ENCODE results near the gene PAPSS1.
"Not testable (repeated sequence)": the region's sequence is repeated elsewhere in the genome, so short reads cannot be mapped to it uniquely, and the experiment has no call there.

Gene PAPSS1

DNA sequence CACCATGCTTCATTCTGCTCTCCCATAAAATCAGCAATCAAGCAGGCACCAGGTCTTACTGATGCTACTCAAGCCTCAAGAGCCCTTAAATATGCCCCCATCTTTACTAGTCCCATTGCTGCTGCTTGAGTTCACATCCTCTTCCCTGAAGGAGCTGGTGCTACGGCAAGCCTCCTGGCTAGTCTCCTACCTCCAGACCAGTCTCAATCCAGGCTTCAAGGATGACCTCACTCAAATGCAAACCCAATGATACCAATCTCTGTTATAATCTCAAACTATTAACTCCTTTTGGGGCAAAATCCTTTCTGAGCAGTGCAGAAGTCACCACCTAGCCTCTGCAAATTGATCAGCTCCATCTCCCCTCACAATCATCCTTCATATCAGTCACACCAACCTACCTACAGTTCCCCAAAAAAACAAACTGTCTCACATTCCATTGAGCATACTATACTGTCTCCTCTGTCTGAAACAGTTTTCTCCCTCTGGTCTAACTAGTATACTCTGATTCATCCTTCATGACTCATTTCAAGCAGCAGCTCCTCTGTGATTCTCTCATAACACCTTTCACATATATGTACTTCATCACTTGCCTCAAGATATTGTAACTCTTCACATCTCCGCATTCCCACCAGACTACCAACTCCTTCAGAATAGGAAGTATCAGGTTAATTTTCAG, 30.0 kb downstream of the PAPSS1 start:
- no peak for DNase-seq (ENCODE audit: low spot score)

DNA sequence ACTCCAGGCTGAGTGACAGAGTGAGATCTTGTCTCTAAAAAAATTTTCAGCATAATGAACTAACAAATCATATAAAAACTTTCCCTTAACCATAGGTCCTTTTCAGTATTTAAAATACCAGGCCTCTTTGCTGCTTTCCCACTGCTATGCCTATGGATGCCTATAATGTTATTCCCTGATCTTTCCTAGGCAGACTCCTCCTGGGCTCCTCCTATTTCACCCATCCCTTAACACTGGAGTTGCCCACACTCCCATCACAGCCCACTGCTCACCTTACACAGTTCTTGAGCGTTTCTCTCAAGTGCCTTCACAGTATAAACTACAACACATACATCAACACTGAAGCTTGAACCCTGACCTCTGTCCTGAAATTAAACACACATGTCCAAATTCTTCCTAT, 31.6 kb downstream of the PAPSS1 start:
- no peak for DNase-seq (ENCODE audit: low spot score)

DNA sequence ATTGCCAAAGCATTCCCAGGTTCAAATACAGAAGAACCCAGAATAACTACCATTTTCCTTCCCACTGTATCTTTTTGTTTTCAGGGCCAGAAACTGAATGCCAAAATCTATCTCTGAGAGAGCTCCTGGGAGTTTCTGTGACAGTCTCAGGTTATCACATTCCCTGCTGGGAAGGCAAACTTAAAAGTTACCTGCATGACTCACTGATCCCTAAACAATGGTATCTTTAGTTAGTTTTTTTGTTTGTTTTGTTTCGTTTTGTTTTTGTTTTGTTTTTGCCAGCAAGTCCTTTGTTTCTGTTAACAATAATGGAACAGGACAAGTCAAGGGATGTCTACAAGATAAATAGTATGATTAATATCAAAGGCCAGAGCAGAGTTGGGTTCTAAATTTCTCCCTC, 34.3 kb downstream of the PAPSS1 start:
- no peak for DNase-seq (ENCODE audit: low spot score)

DNA sequence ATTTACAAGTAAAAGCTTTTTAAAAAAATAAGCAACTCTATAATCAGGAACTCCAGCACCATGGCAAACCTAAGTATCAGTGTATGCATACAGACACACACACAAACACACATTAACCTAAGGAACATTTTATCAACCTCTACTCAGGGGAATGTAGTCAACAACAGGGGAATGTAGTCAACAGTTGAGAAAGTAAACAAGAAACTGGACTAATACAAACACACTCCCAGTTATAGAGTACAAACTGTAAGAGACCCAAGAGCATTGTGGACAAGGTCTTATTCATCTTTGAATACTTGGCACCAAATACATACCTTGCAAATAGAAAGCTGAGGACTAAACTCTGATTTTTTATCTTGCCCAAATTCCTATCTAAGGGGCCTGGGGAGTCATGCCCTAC, 36.2 kb downstream of the PAPSS1 start:
- no peak for DNase-seq (ENCODE audit: low spot score)

DNA sequence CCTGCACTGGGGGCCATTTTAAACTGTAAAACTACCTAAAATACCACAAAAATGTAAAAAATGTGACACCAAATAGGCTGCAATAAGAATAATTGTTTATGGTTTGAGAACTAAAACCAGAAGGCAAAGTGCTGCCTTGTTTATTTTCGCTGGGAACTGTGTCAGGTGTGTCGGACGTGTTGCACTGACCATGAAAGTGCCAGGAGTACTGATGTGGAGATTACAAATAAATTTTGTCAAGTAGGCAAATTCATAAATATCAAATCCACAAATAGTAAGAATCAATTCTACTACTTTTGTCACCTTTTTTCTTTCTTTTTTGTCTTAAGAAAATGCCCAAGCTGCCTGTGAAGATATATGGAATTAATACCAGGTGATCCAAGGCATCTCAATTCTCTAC, 37.7 kb downstream of the PAPSS1 start:
- DNase-seq (ENCODE audit: low spot score): no peak

DNA sequence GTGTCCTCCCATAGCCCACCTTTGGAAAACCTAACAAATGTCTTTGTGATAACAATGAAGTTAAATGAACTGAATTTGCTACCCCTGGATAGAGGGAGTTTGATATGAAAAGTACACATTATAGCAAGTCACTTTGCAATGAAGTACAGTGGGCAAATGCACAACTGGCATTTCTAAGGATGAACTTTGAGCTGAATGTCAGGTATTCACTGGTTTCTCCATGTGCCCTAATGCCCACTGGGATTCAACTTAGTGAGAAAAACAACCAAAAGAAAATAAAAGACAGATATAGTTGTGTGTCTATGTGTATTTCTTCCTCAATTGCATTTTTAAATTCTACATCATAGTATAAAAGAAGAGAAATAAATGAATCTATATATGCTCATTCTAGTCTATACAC, 51.0 kb downstream of the PAPSS1 start:
- no peak for DNase-seq (ENCODE audit: low spot score)

DNA sequence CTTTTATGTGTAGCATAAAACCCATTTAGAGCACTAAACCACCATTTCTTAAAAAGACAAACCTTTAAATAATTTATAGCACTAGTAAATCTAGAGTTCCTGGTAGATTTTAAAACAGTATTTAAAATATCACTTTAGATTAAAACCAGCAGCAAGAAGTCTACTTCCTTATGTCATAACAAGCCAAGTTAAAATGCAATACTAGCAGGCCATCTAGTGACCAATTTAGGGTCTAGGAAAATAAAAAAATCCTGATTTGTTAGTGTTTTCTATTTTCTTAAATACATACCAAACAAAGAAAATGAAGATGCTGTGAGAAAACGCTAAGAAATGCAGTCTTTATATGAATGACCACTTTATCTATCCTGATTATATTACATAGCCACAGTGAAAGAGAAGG, 53.9 kb downstream of the PAPSS1 start:
- peak; percentile 31 for DNase-seq (ENCODE audit: low spot score)

DNA sequence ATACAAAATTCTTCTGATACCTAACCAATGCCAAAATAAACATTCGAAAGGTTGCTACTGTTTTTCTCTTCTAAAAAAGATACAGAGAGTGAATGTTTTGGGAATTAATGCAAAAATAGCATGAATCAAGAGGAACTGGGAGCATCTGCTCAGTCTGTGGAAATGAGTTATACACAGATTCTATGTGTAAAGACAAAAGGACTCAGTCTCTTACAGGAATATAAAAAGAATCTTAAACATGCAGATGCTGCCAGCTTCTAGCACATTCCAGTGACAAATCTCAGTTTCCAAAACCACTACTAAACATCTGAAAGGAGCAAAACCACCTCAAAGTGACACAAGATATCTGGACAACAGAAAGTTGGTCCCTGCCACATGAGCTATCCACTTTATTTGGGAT, 55.0 kb downstream of the PAPSS1 start:
- no peak for DNase-seq (ENCODE audit: low spot score)

DNA sequence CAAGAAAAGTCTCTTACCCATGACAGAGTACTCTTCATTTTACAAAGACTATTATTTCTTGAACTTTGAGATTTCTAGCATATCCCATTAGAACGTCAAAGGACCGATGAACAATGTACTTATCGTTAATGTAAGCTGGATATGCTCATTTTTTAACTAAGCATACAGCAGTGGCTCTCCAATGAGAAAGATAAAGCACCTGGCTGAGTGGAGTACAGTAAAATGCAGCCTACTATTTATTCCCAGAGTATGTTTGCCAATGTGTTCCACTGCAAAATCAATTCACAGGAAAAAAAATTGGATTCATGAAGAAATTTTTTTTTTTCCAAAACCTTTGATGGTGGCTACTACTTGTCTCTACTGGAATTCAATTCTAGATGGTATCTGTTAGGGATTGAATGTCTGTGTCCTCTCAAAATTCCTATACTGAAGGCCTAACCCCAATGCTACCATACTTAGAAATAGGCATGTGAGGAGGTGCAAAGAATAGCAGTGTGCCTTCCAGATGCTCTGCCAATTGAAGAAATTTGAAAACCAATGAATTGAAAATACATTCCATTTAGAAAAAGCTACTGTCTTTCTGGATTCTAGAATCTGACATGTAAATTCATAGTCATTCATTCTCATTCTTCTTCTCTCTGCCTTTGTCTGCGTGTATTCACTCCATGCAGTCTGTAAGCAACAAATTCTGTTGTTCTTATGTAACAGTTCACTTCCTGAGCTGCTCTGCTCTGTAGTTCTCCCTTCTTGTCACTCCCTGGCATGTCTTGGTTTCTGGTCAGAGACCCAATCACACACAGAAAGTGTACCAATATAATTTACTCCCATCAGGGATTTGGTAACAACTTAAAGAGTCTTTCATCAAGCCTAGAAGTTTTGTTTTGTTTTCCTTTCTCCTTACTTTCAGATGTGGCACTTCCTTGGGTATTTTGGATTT, 61.4 kb downstream of the PAPSS1 start:
- DNase-seq (ENCODE audit: low spot score): no peak

DNA sequence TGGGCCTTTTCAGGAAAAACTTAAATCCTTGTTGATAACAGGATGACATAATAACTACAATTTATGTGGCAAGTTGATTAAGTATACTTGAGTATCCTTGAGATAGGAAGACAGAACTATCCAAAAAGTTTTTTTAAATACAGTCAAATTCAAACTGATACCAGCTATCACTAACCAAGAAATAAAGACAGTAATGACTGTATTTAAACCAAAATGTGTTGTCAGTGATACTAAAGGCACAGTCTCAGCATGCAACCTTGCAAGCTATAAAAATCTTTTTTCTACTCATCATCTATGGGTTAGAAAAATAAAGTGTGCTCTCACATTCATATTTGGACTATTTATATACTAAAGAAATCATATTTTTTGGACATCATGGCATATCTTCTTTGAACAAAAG, 64.7 kb downstream of the PAPSS1 start:
- no peak for DNase-seq (ENCODE audit: low spot score)

DNA sequence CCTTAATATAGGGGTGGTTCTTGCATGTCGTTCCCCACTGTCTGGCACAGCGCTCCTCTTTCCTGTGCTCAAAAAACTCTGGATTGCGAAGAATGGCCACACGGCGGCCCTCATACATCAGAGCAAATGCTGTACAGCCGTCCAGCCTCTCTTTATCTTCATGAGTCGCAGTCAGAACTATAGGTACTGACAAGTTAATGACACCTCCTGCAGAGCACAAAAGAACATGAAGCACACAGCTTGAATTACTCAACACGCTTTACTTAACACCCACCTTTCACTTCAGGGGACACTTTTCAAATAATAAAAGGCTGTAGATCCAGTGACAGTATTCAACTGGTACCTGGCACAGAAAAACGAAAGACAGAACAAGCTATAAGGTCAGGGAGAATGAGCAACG, 65.3 kb downstream of the PAPSS1 start:
- no peak for DNase-seq (ENCODE audit: low spot score)

DNA sequence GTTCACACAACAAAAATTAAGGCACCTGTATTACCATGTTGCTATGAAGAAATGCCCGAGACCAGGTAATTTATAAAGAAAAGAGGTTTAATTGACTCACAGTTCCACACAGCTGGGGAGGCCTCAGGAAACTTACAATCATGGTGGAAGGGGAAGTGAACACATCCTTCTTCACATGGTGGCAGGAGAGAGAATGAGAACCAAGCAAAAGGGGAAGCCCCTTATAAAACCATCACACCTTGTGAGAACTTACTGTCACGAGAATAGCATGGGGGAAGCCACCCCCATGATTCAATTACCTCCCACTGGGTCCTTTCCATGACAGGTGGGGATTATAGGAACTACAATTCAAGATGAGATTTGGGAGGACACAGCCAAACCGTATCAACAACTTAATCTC, 68.6 kb downstream of the PAPSS1 start:
- not testable (repeated sequence) for DNase-seq (ENCODE audit: low spot score)

DNA sequence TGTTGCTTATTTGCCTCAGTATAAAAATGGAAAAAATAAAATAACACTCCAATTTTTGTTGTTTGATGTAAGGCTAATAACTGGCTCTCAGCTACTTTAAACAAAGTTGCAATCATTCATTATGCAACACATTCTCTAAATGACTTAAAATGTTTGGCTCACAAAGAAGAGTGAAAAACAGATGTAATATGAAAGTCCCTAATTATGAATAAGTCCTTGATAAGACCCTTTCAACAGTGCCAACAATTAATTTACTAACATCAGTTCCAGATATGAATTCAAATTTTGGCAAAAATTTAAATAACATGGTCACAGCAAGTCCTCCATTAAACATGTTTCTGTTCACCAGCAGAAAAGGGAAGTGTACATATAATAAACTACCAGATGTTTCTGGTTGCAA, 69.8 kb downstream of the PAPSS1 start:
- no peak for DNase-seq (ENCODE audit: low spot score)

DNA sequence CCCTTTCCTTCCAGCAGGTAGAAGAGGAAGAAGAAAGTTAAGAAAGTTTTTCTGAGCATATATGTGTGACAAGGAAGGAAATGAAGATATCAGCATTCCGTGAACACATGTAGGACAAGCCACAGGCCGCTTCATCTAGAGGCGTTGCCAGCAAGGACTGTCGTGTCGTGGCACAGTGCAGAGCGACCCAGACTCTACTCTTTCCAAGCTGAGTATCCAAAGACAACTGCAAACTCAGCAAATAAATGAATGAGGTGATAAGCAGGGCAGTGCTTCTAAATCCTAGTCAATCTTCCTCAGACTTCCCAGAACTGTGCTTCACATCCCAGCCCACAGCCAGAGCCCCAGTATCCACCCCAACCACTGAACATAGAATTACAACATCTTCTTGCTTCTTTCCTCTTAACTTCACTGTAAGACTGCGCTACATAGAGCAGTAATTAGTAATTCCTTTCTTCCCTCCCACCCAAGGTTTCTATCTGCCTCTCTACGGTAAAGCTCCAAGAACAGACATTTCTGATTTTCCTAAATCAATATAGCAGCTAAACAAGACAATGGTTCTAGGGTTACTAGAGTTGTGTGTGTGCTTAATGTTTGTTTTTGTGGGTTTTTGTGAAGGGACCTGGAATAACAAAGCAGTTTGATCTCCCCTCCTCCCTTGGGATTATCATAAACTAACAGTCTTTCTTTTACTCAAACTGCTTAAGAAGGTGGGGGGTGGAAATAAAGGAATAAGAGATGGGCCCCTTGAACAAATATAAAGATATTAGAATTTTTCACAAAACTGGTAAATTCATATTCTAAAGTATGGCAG, 71.6 kb downstream of the PAPSS1 start:
- DNase-seq (ENCODE audit: low spot score): no peak

DNA sequence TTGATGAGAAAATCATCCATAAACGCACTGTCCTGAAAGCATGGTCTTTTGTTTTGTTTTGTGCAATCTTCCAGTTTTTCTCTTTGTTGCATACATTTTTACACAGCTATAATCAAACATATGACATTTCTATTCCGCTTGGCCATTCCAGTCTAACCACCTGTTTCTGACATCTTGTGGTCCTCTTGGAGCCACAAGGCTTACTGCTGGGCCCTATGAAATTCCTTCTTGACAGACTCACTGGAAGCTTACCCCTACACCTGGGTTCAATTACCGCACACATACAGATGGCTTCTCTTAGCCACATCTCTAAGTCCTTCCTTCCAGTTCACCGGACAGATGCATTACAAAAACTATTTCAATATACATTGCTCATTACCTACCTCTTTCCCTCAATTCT, 72.4 kb downstream of the PAPSS1 start:
- DNase-seq (ENCODE audit: low spot score): no peak

DNA sequence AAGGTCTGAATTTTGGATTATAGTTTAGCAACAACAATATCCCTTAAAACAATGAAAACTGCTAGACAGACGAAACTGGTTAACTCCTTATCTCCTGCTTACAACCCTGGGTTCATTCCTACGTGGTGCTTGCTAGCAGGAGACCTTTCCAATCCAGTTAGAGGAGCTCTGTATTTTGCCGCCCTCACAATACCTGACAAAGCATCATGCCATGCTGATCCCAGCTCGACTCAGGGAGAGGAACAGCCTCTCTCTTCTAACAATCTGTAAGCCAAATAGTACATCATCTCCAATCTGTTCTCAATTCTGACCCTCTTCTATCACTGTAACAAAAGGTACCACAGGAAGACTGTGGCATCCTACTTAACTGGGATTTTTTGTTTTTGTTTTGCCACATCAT, 74.4 kb downstream of the PAPSS1 start:
- no peak for DNase-seq (ENCODE audit: low spot score)

DNA sequence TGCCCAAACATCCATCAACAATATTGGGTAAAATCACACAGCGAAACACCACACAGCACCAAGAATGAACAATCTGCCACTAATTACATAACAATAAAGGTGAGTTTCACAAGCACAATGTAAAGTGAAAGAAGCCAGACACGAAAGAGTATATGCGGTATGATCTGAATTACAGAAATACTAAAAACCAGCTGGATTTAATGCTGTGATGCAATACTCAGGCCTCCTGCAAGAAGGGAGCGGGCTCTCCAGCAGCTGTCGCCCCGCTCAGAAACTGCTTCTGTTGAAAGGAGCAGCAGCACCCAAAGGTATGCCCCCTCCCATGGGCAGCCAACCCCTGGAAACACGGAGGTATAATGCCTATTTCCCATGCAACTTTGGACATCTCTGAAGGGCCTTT, 77.0 kb downstream of the PAPSS1 start:
- no peak for DNase-seq (ENCODE audit: low spot score)

DNA sequence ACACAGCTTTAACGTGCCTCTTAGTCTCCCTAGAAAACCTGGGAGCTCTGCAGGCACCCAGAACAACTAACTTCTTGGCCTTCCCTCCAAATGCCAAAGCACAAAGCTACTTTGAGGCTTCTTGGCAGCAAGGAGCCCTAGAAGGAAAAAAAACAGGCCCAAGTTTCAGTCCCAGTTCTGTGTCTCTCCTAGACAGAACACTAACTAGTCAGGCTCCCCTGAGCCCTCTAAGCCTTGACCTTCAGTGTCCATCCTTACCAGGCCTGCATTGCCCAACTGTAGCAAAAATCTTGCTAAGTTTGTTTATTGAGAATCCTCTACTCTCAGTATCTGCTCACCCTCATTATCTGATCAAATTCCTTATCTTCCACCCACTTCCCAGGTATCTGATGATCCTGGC, 79.2 kb downstream of the PAPSS1 start:
- no peak for DNase-seq (ENCODE audit: low spot score)

DNA sequence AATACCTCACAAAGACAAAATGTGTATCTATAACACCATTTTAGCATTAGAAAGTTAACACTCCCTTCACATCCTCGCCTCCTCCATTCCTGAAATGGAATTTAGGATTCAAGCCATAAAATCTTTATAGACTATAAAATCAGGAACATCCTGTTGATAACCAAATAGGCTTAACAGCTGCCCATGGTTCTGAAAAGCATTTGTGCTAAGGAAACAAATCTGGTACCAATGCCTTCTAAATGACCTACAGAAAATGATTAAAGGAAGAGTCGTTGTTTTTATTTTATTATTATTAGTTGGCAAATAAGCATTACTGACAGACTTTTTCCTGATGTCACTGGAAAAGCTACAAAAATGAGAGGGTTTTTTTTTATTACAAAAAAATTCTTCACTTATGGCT, 79.8 kb downstream of the PAPSS1 start:
- no peak for DNase-seq (ENCODE audit: low spot score)

DNA sequence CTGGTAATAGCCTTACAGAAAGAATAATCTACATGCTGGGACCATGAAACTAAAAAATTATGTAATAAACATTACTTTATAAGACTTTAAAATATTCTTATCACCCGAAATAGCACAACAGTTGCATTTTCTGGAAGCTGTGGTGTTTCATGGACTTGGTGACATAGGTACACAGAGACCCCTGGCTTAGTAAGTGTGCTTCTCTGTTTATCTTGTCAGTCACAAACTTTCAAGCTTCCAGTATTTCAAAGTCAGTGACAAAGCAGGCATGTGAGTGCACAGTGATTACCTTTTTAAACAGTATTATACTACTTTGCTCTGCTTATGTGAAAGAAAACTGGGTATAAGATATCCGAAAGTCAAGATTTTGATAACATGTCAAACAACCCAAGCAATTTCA, 84.3 kb downstream of the PAPSS1 start:
- DNase-seq (ENCODE audit: low spot score): no peak

DNA sequence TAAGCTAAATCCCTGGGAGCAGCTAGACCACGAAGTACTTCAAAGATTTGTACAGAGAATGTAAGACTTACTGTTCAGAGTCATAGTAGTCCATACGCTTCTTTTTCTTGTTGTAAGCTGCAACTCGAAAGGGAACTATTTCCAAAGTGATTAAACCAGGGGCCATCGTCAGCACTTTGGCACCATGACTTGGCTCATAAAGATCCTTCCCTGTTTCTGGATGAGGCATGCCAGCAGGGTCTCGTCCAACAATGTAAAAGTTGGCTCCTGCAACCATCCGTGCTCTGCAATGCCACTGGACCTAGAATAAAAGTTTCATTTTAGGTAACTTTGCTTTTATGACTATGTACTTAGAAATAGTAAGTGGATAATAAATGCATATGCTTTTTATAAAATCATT, 88.5 kb downstream of the PAPSS1 start:
- DNase-seq (ENCODE audit: low spot score): no peak

DNA sequence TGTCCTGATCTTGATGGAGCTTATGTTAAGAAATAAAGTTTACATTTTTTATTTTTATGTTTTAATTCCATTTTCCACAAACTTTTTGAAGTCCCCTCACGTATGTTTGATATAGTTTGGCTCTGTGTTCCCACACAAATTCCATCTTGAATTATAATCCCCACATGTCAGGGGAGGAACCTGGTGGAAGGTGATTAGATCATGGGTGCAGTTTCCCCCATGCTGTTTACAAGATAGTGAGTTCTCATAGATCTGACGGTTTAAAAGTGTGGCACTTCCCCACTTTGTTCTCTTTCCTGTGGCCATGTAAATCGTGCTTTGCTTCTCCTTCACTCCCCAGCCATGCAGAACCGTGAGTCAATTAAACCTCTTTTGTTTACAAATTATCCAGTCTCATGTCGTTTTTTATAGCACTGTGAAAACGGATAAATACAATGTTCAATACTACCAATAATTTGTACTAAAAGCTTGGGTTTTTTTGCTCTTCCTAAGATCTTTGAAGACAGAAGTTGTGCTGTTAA, 89.8 kb downstream of the PAPSS1 start:
- DNase-seq (ENCODE audit: low spot score): no peak

DNA sequence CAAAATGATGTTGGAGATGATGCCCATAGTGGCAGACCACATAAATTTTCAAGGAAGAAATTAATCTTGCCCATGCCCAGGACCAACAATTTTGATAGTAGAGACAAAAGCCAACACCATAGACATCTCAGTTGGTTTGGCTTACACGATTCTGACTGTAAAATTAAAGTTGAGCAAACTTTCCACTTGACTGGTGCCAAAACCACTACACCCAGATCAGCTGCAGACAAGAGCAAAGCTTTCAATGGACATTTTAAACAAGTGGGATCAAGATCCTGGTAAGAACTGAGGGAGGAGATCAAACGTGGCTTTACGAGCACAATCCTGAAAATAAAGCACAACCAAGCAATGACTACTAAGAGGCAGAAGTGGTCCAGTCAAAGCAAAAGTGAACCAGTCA, 90.7 kb downstream of the PAPSS1 start:
- no peak for DNase-seq (ENCODE audit: low spot score)

Data from globus pallidus (tissue), 1 donor.